HG03342 (cell line): Measurements from ENCODE around the gene ADIRF.
"Not testable (repeated sequence)": the region's sequence is repeated elsewhere in the genome, so short reads cannot be mapped to it uniquely, and the experiment has no call there.

ENCODE experiments used
- ATAC-seq: cut with Tn5 transposase; IDR thresholded peaks from one replicate; pipeline ENCODE4 v1.9.1; 2021; ENCODE audit warnings: mild to moderate bottlenecking, moderate library complexity; ENCODE audit not compliant: unreplicated experiment

ADIRF gene

GRCh38 chr10:86976362-86977056 lies 8.2 kb downstream of the ADIRF start:
- ATAC-seq = no peak

- ATAC-seq = not testable (repeated sequence)
Observed at GRCh38 chr10:86978457-86978856, 10.2 kb downstream of the ADIRF start.

- ATAC-seq = no peak
Observed at GRCh38 chr10:86979296-86979818, 11.1 kb downstream of the ADIRF start.

GRCh38 chr10:86979977-86980448 lies 11.7 kb downstream of the ADIRF start:
- ATAC-seq = no peak

- ATAC-seq = not testable (repeated sequence)
Observed at GRCh38 chr10:86981020-86981419, 12.7 kb downstream of the ADIRF start.

- no peak for ATAC-seq
Observed at GRCh38 chr10:86981716-86982115, 13.4 kb downstream of the ADIRF start.

GRCh38 chr10:86984498-86984897 lies 16.2 kb downstream of the ADIRF start:
- ATAC-seq = not testable (repeated sequence)

- no peak for ATAC-seq
Observed at GRCh38 chr10:86988520-86988919, 20.2 kb downstream of the ADIRF start.

- ATAC-seq = not testable (repeated sequence)
Observed at GRCh38 chr10:86991362-86991761, 23.1 kb downstream of the ADIRF start.

- no peak for ATAC-seq
Observed at GRCh38 chr10:86992456-86992855, 24.2 kb downstream of the ADIRF start.

GRCh38 chr10:86992929-86993328 lies 24.6 kb downstream of the ADIRF start:
- ATAC-seq = no peak

- ATAC-seq = not testable (repeated sequence)
Observed at GRCh38 chr10:86999802-87000403, 31.6 kb downstream of the ADIRF start.

GRCh38 chr10:87000491-87000890 lies 32.2 kb downstream of the ADIRF start:
- no peak for ATAC-seq

- not testable (repeated sequence) for ATAC-seq
Observed at GRCh38 chr10:87007124-87007523, 38.8 kb downstream of the ADIRF start.

- ATAC-seq = not testable (repeated sequence)
Observed at GRCh38 chr10:87007674-87008073, 39.4 kb downstream of the ADIRF start.

- ATAC-seq = not testable (repeated sequence)
Observed at GRCh38 chr10:87008303-87008702, 40.0 kb downstream of the ADIRF start.

GRCh38 chr10:87009134-87009696 lies 40.9 kb downstream of the ADIRF start:
- ATAC-seq = not testable (repeated sequence)

- ATAC-seq = not testable (repeated sequence)
Observed at GRCh38 chr10:87013528-87013927, 45.2 kb downstream of the ADIRF start.

- not testable (repeated sequence) for ATAC-seq
Observed at GRCh38 chr10:87014986-87015716, 46.9 kb downstream of the ADIRF start.

- not testable (repeated sequence) for ATAC-seq
Observed at GRCh38 chr10:87018127-87018526, 49.8 kb downstream of the ADIRF start.

- not testable (repeated sequence) for ATAC-seq
Observed at GRCh38 chr10:87019066-87019465, 50.8 kb downstream of the ADIRF start.
